Measurements from ENCODE around the gene PKM. TPM values are rescaled to one million over a fixed set of nuclear protein-coding genes. Genes with fewer than 3 reads are reported as not detected.
"Not testable (repeated sequence)": the region's sequence is repeated elsewhere in the genome, so short reads cannot be mapped to it uniquely, and the experiment has no call there.

Gene PKM
- total RNA-seq (2014; rRNA removed; shearing (Covaris generic)), result 1,855 and 1,858 TPM in 2 replicates

DNA sequence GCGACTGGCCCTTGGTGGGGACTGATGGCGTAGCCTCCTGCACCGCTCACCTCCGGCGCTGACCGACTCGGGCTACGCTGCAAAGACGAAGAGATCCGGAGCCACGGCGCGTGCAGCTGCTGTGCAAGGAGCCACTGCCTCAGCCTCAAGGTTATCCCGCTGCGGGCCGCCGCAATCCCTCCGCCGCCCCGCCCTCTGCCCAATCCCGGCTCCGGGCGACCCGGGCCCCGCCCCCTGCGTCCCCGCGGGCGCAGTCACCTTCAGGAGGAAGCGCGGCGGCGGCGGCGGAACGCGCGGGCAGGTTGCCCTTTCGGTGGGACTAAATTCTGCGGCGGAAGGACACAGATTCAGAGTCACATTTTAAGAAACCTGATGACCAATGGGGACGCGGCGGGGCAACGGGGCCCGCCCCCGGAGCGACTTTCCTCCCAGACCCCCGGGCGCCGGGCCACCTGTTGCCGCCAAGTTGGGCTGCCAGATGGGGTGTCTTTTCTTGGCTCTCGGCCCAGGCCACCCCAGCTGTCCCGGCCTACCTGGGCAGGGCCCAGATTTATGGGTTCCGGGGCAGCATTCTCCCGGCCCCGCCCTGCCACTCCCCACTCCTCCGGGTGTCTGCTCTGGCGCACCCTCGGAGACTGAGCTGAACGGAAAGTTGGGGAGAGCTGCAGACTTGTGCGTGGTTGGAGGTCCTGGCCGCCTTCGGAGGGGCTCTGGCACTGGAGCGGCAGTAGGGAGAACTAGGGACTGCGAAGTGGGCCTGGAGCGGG is at the start of gene PKM:
PKM (minus strand) TSS at position 125 of the 767 bp plus-strand sequence. CDS start 12,093 bp downstream, outside the sequence.
- peaks cover 22% of the 10 kb centered on the region for H3K36me3 ChIP-seq
- peak; percentile 99 to 100 for DNase-seq
- peaks cover 18% of the 10 kb centered on the region for H3K4me1 ChIP-seq
- H3K4me3 ChIP-seq, result peak within 1 kb of the TSS; percentile 96
- no peaks in the 10 kb centered on the region for H3K27me3 ChIP-seq
- H3K9me3 ChIP-seq (replicated peaks), result no peaks in the 10 kb centered on the region
- peak within 1 kb of the TSS; percentile 98 for H3K27ac ChIP-seq

DNA sequence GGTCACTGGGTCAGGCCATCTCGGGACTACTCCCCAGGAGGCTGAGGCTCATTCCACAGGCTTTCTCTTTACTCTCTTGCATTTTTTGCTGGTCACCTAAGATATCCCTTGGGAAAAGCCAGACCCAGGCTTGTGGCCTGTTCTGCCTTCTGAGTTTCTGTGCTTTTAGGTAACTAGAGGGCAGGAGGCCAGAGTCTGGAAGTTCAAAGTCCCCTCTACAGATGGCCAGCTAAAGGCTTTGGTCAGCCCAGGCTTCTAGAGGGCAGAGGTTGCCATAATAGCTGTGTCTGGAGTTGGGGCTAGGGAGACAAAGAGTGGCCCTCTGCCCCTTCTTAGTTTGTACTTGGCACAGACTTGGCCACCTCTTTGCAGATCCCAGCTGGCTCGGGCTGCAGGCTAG is 49.8 kb upstream of the PKM start:
- peaks cover 6% of the 10 kb centered on the region for H3K4me1 ChIP-seq
- no peaks in the 10 kb centered on the region for H3K27me3 ChIP-seq
- H3K36me3 ChIP-seq, result no peaks in the 10 kb centered on the region
- H3K9me3 ChIP-seq (replicated peaks), result no peaks in the 10 kb centered on the region
- DNase-seq, result no peak
- H3K4me3 ChIP-seq, result no peak overlapping the region
- no peak overlapping the region for H3K27ac ChIP-seq

DNA sequence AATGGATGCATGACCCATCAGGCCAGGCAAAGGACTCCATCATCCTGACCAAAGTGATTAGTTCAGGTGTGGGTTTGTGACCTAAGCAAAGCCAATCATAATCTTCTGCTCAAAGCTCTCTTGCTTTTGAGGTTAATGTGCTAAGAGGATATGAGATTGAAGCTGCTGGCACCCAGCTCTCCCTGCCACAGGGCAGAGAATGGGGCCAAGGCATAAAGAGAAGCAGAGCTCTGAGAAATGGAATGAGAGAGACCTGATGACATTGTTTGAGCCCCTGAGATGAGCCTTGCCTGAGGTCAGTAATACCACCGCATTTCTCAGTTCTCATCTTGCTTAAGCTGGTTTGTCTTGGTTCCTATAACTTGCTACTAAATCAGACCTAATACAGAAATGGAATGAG is 47.7 kb upstream of the PKM start:
- H3K4me3 ChIP-seq, result no peak overlapping the region
- no peaks in the 10 kb centered on the region for H3K36me3 ChIP-seq
- no peak overlapping the region for H3K27ac ChIP-seq
- peaks cover 16% of the 10 kb centered on the region for H3K4me1 ChIP-seq
- no peaks in the 10 kb centered on the region for H3K27me3 ChIP-seq
- no peak for DNase-seq
- H3K9me3 ChIP-seq (replicated peaks), result no peaks in the 10 kb centered on the region

DNA sequence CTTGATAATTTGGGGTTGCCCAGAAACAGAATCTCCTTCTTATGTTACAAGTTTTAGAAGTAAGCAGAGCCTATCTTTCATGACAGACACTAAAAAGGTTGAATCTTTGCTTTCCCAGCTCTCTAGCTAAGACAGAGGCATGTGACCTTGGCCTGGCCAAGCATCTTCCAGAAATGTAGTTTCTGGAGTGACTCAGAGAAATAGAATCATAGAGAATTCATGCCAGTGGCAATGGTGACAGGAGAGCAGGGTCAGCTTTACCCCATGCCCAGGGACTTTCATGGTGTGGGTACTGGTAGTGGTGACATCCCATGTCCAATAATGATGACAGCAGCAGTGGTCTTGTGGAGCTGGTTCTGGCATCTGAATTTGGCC is 45.3 kb upstream of the PKM start:
- Histone ChIP-seq H3K27me3 (no peaks in the 10 kb centered on the region), H3K9me3 (replicated peaks) (no peaks in the 10 kb centered on the region), H3K27ac (peak overlapping the region; percentile 88), H3K4me3 (no peak overlapping the region), H3K36me3 (no peaks in the 10 kb centered on the region), H3K4me1 (peaks cover 27% of the 10 kb centered on the region)
- DNase-seq, result no peak

DNA sequence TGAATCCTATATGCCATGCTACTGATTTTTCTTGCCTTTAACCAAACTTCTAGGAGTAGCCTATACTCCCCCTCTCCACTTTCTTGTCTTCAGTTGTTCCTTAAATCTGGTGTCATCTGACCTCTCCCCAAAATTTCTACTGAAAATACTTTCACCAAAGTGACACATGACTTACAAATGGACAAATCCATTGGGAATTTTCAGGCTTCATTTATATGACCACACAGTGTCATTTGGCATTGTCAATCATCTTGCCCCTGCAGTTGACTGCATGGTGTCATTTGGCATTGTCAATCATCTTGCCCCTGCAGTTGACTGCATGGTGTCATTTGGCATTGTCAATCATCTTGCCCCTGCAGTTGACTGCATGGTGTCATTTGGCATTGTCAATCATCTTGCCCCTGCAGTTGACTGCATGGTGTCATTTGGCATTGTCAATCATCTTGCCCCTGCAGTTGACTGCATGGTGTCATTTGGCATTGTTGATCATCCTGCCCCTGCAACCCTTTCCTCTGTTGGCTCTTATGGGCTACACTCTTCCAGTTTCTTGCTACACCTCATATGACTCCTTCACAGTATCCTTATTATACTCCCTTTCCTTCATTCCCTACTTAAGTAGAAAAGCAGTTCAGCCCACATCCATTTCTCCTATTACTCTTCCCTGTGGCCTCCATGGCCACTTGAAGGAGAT is 44.8 kb upstream of the PKM start:
- H3K9me3 ChIP-seq (replicated peaks); H3K36me3 ChIP-seq; H3K27me3 ChIP-seq; H3K4me3 ChIP-seq: not testable (repeated sequence)
- Histone ChIP-seq H3K4me1 (peaks cover 29% of the 10 kb centered on the region), H3K27ac (peak overlapping the region; percentile 88)
- DNase-seq, result peak; percentile 86 to 90

DNA sequence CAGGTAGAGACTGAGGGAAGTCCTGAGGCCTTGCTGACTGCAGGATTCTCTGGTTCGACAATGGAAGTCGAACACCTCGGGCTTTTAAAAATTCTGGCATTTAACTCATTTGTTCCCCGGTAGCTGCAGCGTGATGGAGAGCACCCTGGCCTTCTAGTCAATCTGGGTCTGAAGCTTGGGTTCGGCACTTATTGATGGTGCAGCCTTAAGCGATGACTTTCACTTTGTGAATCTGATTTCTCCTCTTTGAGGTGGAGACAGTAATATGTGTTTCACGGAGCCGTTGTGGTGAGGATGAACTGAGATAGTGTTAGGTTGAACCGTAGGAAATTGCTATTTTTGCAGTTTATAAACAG is 42.0 kb upstream of the PKM start:
- no peaks in the 10 kb centered on the region for H3K9me3 ChIP-seq (replicated peaks)
- H3K27ac ChIP-seq, result peak overlapping the region; percentile 52
- peak overlapping the region; percentile 91 for H3K4me3 ChIP-seq
- DNase-seq, result no peak
- H3K27me3 ChIP-seq, result no peaks in the 10 kb centered on the region
- H3K4me1 ChIP-seq, result peaks cover 29% of the 10 kb centered on the region
- peaks cover 9% of the 10 kb centered on the region for H3K36me3 ChIP-seq

DNA sequence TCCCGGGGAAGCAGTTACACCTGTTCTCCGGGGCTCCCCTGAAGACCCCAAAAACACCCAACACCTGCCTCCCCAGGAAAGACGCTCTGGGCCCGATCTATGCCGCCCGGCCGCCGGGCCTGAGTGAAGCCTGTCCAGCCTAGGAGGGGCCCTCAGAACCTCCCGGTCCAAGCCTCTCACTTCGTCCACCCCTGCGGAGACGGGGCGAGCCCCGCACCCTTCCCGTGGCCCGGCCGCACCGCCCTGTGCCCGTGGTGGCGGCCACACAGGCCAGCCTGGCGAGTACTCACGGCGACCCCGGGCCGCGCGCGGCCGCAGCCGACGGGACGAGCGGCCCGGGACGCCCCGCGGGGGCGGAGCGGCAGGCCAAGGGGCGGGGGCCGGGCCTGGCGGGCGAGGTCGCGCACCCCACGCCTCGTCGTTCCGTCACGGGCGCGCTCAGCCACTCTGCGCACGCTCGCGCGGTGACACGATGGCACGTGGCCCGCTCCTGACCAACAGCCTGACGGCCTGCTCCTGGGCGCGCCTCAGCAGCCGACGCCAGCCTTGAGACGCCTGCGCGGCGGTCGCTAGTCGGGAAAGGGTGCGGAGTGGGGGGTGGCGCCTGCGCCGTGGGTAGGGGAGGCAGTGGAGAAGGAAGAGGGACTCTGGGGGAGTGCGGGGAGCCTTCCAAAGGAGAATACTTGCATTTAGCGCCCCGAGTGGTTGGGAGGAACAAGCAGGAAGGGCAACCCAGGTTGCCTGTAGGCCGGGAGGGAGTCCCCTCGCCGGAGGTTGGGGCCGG is 41.4 kb upstream of the PKM start, which contains the start of gene PARP6:
PARP6 (minus strand) TSS at position 342 of the 784 bp plus-strand sequence. CDS start 5,077 bp downstream, outside the sequence.
- DNase-seq, result peak; percentile 98 to 99
- Histone ChIP-seq H3K9me3 (replicated peaks) (no peaks in the 10 kb centered on the region), H3K27ac (peak within 1 kb of the TSS; percentile 62), H3K4me3 (peak within 1 kb of the TSS; percentile 91), H3K27me3 (no peaks in the 10 kb centered on the region), H3K36me3 (peaks cover 13% of the 10 kb centered on the region), H3K4me1 (peaks cover 29% of the 10 kb centered on the region)

DNA sequence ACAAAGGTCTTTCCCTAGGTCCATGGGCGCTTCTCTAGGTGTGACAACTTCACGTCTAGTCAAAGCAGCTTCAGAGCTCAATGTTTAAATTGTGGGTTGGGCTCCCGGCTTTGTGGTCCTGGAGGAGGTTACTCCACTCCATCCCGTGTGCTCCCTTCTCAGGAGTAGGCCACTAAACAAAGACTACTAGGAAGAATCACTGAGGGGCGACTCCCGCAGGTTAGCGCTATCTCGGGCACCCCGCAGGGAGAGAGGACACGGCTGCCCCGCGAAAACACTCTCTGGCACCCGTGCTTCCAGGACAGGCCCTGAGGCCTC is 40.9 kb upstream of the PKM start:
- peaks cover 18% of the 10 kb centered on the region for H3K36me3 ChIP-seq
- DNase-seq, result peak; percentile 32 to 37
- H3K9me3 ChIP-seq (replicated peaks), result no peaks in the 10 kb centered on the region
- no peaks in the 10 kb centered on the region for H3K27me3 ChIP-seq
- H3K27ac ChIP-seq, result peak overlapping the region; percentile 62
- H3K4me1 ChIP-seq, result peaks cover 29% of the 10 kb centered on the region
- H3K4me3 ChIP-seq, result peak overlapping the region; percentile 91

DNA sequence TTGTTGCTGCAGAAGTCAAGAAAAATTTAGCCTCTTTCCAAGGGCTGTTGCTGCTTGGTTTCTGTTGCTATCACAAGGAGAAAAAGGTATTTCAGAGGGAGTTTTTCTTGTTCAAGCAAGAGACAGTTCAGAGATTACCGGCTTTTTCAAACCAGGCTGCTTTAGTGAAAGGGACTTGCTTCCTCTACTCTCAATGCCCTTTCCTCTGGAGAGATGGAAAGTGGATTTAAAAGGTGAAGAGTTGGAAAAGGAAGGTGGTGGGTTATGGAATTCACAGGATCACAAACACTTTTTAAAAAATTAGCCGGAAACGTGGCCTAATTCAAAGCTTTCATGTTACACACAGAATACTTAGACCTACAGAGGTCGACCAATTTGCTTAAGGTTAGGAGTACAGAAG is 40.2 kb upstream of the PKM start:
- H3K4me3 ChIP-seq, result peak overlapping the region; percentile 91

DNA sequence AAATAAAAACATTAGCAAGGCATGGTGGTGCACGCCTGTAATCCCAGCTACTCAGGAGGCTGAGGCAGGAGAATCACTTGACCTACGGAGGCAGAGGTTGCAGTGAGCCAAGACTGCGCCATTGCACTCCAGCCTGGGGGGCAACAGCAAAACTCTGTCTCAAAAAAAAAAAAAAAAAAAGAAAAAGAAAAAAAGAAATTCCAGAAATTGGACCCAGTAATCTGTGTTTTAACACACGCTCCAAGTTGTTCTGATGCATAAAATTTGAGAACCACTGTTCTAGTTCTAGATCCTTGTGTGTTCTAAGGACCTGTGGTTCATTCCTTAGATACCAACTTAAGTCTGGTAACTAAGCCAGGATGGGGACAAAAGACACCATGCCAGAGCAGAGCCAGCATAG is 38.7 kb upstream of the PKM start:
- peaks cover 39% of the 10 kb centered on the region for H3K36me3 ChIP-seq
- no peak overlapping the region for H3K4me3 ChIP-seq
- no peaks in the 10 kb centered on the region for H3K27me3 ChIP-seq
- no peak for DNase-seq
- peaks cover 14% of the 10 kb centered on the region for H3K4me1 ChIP-seq
- H3K27ac ChIP-seq, result no peak overlapping the region
- no peaks in the 10 kb centered on the region for H3K9me3 ChIP-seq (replicated peaks)

More for the DNA sequence above, 40.2 kb upstream of the PKM start:
- DNase-seq, result no peak
- Histone ChIP-seq H3K27me3 (no peaks in the 10 kb centered on the region), H3K4me1 (peaks cover 26% of the 10 kb centered on the region), H3K9me3 (replicated peaks) (no peaks in the 10 kb centered on the region), H3K27ac (no peak overlapping the region), H3K36me3 (peaks cover 25% of the 10 kb centered on the region)

DNA sequence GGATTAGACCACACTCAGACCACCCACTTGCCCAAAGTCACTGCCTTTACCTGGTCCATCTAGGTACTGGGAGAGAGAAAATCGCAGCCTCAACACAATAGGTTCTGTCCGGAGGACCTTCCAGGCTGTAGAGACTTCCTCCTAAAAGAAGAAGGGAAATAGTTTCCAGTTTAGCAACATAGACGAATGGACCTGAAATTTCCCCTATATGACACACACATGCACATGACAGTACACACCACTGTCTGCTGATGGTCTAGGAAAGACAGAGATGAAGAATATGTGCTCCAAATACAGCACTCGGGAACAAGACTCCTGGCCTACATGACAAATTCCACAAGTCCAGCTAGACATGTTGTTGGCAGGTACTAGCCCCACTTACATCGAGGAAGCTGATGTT is 34.0 kb upstream of the PKM start:
- Histone ChIP-seq H3K36me3 (peaks cover 78% of the 10 kb centered on the region), H3K4me3 (no peak overlapping the region), H3K27me3 (no peaks in the 10 kb centered on the region), H3K4me1 (no peaks in the 10 kb centered on the region), H3K9me3 (replicated peaks) (no peaks in the 10 kb centered on the region), H3K27ac (no peak overlapping the region)
- no peak for DNase-seq

DNA sequence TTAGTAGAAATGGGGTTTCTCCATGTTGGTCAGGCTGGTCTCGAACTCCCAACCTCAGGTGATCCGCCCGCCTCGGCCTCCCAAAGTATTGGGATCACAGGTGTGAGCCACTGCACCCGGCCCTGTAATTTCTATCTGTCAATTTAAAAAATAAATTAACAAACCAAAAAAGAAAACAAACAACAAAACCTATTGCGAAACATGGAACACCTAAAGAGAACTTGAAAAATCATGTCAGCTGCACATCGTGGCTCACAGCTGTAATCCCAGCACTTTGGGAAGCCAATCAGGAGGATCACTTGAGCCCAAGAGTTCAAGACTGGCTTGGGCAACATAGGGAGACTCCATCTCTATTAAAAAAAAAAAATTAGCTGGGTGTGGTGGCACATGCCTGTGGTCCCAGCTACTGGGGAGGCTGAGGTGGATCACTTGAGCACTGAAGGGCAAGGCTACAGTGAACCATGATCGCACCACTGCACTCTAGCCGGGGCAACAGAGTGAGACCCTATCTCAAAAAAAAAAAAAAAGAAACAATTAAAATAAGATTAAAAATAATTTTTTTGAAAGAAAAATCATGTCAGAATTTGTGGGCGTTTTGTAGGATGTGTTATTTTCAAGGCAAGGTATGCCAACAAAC is 21.8 kb upstream of the PKM start:
- H3K36me3 ChIP-seq, result peaks cover 88% of the 10 kb centered on the region
- H3K4me1 ChIP-seq, result no peaks in the 10 kb centered on the region
- DNase-seq, result no peak
- no peaks in the 10 kb centered on the region for H3K27me3 ChIP-seq
- H3K27ac ChIP-seq, result no peak overlapping the region
- H3K4me3 ChIP-seq, result no peak overlapping the region
- H3K9me3 ChIP-seq (replicated peaks), result no peaks in the 10 kb centered on the region

DNA sequence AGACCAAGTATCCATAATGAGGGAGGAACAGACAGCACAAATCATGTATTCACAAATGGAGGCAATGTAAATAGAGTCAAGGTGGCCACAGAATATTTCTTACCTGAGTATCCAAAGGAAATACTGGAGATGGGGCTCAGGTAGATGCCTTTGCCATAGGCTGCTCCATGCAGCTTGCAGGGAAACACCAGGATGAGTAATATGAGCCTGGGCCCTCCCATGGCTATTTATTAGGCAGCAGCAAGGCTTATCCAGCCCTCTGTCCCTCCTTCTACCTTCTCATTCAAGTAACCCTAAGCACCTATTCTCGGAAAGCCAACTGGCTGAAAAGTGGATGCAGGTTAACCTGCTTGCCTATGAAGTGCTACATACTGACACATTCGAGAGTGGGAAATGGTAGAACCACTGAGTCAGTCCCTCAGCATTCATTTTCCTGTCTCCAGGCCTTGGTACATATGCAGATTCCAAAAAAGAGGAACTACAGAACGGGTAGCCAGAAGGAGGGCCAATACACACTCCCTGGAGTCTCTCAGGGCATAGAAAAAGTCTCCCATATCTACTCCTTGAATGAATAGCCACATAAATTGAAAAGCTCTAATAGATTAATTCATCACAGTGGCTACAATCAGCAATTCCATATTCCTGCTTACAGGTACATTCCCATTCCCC is 18.3 kb upstream of the PKM start:
- H3K27me3 ChIP-seq, result no peaks in the 10 kb centered on the region
- H3K36me3 ChIP-seq, result peaks cover 68% of the 10 kb centered on the region
- no peaks in the 10 kb centered on the region for H3K9me3 ChIP-seq (replicated peaks)
- H3K4me1 ChIP-seq, result no peaks in the 10 kb centered on the region
- H3K27ac ChIP-seq, result no peak overlapping the region
- no peak overlapping the region for H3K4me3 ChIP-seq
- no peak for DNase-seq

DNA sequence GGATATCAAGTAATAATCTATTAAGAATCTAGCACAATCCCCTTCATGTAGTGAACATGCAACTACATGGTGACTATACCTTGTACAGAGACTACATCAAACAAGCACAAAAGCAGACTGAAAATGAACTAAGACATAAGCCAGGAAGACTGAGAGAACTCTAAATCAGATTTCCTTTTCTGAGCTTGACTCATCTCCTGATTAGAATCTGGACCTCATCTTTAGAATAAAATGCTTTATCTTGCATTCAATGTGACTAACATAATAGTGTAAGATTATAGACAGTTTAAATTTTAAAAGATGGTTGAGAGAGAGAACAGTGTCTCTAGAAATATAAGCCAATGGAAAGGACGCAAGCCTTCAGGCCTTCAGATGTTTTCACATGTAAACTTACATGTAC is 17.5 kb upstream of the PKM start:
- no peaks in the 10 kb centered on the region for H3K4me1 ChIP-seq

More for the DNA sequence above, 17.5 kb upstream of the PKM start:
- H3K9me3 ChIP-seq (replicated peaks), result no peaks in the 10 kb centered on the region
- no peak for DNase-seq
- no peaks in the 10 kb centered on the region for H3K27me3 ChIP-seq
- H3K4me3 ChIP-seq, result no peak overlapping the region
- H3K36me3 ChIP-seq, result peaks cover 67% of the 10 kb centered on the region
- H3K27ac ChIP-seq, result no peak overlapping the region

All from SJCRH30 (cell line).